Smooth muscle cell (in vitro differentiated cells): ENCODE data around the gene ZDHHC14. TPM values are rescaled to one million over a fixed set of nuclear protein-coding genes. Genes with fewer than 3 reads are reported as not detected.
"Not testable (repeated sequence)": the region's sequence is repeated elsewhere in the genome, so short reads cannot be mapped to it uniquely, and the experiment has no call there.

Source experiments
- DNase-seq: peaks from one replicate; lab custom pipeline; 2025; ENCODE audit not compliant: unreplicated experiment; lab: John Stamatoyannopoulos, UW
- H2AFZ ChIP-seq: fragments of 200-600 bp; sonication (generic); 2 replicates; pipeline ENCODE4 v1.6.0; 2016; ENCODE audit warnings: antibody characterized with exemption, low read depth, mild to moderate bottlenecking
- H3F3A ChIP-seq: fragments of 200-600 bp; sonication (generic); 2 replicates; pipeline ENCODE4 v1.6.0; 2017; ENCODE audit warnings: antibody characterized with exemption, low read depth
- H3K27ac ChIP-seq: fragments of 200-600 bp; sonication (generic); 2 replicates; pipeline ENCODE4 v1.5.1; 2016; ENCODE audit warnings: low read depth, mild to moderate bottlenecking
- H3K27me3 ChIP-seq: fragments of 200-600 bp; sonication (generic); 2 replicates; pipeline ENCODE4 v1.6.1; 2016; ENCODE audit warnings: low read depth, mild to moderate bottlenecking
- H3K36me3 ChIP-seq: fragments of 200-600 bp; sonication (generic); 2 replicates; pipeline ENCODE4 v1.5.1; 2016; ENCODE audit warnings: low read depth
- H3K4me1 ChIP-seq: fragments of 200-600 bp; sonication (generic); 2 replicates; pipeline ENCODE4 v1.5.1; 2016; ENCODE audit warnings: low read depth
- H3K4me2 ChIP-seq: fragments of 200-600 bp; sonication (generic); 2 replicates; pipeline ENCODE4 v1.6.0; 2016; ENCODE audit warnings: mild to moderate bottlenecking
- H3K4me3 ChIP-seq: fragments of 200-600 bp; sonication (generic); 2 replicates; pipeline ENCODE4 v1.5.1; 2016; ENCODE audit warnings: mild to moderate bottlenecking
- H3K79me2 ChIP-seq: fragments of 200-600 bp; sonication (generic); 2 replicates; pipeline ENCODE4 v1.6.0; 2016; ENCODE audit warnings: low read depth, mild to moderate bottlenecking
- H3K9ac ChIP-seq: fragments of 200-600 bp; sonication (generic); 2 replicates; pipeline ENCODE4 v1.6.0; 2016; ENCODE audit warnings: low read depth
- H3K9me3 ChIP-seq: fragments of 200-600 bp; sonication (generic); replicated peaks from 2 replicates; pipeline ENCODE4 v1.5.1; 2016; ENCODE audit warnings: low read depth
- H4K20me1 ChIP-seq: fragments of 200-600 bp; sonication (generic); 2 replicates; pipeline ENCODE4 v1.6.0; 2016; ENCODE audit warnings: low read depth
- CTCF ChIP-seq: fragments of 200-600 bp; sonication (generic); IDR thresholded peaks from 2 replicates; pipeline ENCODE4 v1.5.1; 2017; ENCODE audit warnings: borderline replicate concordance, mild to moderate bottlenecking, antibody characterized with exemption; ENCODE audit not compliant: insufficient read depth, poor library complexity, severe bottlenecking
- WGBS: methylation state at CpG from one replicate; pipeline ENCODE4 v1.1.7; 2016; ENCODE audit warnings: low lambda C conversion rate; 5-methylcytosine and 5-hydroxymethylcytosine counted together
- polyA plus RNA-seq: library from polyadenylated mRNA; unstranded; fragments of >200 nt; fragmentation: Nextera tagmentation; extraction: Ambion mirVana; gene quantifications from 2 replicates; pipeline ENCODE4 v1.2.1, GENCODE V29; 2016
- total RNA-seq: library from RNA; depleted of rRNA; stranded (reverse); fragments of >200 nt; gene quantifications from 2 replicates; pipeline ENCODE4 v1.2.3, GENCODE V29; 2014

ZDHHC14 gene
- total and polyA plus RNA-seq, 2 experiments from 2014 or later, result 1.3 to 1.6 TPM

GRCh38 chr6:157335829-157336228 is 45.2 kb upstream of the ZDHHC14 start:
- no peaks in the 10 kb centered on the region for H3K4me1 ChIP-seq
- no peak for DNase-seq
- peaks cover 8% of the 10 kb centered on the region for H3K27me3 ChIP-seq
- 70% methylated on average over 6 of the region's 6 CpGs for WGBS
- H3K4me2 ChIP-seq, result no peak overlapping the region
- no peaks in the 10 kb centered on the region for H3K9me3 ChIP-seq
- H3K27ac ChIP-seq, result no peak overlapping the region
- H3K4me3 ChIP-seq, result no peak overlapping the region
- H3K79me2 ChIP-seq, result no peaks in the 10 kb centered on the region
- H4K20me1 ChIP-seq, result no peaks in the 10 kb centered on the region
- no peak for TF ChIP-seq CTCF
- H3K36me3 ChIP-seq, result no peaks in the 10 kb centered on the region
- no peak overlapping the region for H3K9ac ChIP-seq
- no peaks in the 10 kb centered on the region for H3F3A ChIP-seq
- H2AFZ ChIP-seq, result no peak overlapping the region

GRCh38 chr6:157337276-157337675 is 43.7 kb upstream of the ZDHHC14 start:
- not testable (repeated sequence) for H3K4me3 ChIP-seq, H2AFZ ChIP-seq, H3K27me3 ChIP-seq, H3K4me2 ChIP-seq, H3K9ac ChIP-seq, H3K9me3 ChIP-seq, H4K20me1 ChIP-seq, H3F3A ChIP-seq, H3K36me3 ChIP-seq, DNase-seq, H3K4me1 ChIP-seq, H3K79me2 ChIP-seq, H3K27ac ChIP-seq
- 85% methylated on average over 3 of the region's 3 CpGs for WGBS

- Histone ChIP-seq H2AFZ (no peak overlapping the region), H3K79me2 (no peaks in the 10 kb centered on the region), H3K36me3 (no peaks in the 10 kb centered on the region), H3K9ac (no peak overlapping the region), H3K4me3 (no peak overlapping the region), H3K27ac (no peak overlapping the region), H3K4me1 (no peaks in the 10 kb centered on the region), H3K9me3 (no peaks in the 10 kb centered on the region), H3K27me3 (peaks cover 8% of the 10 kb centered on the region), H3F3A (no peaks in the 10 kb centered on the region), H3K4me2 (no peak overlapping the region), H4K20me1 (no peaks in the 10 kb centered on the region)
- DNase-seq, result no peak
- no peak for TF ChIP-seq CTCF
- WGBS, result 94% methylated on average over 2 of the region's 2 CpGs
Measured at GRCh38 chr6:157337751-157338150, 43.2 kb upstream of the ZDHHC14 start.

- no peak for DNase-seq
- H3K9me3 ChIP-seq, result no peaks in the 10 kb centered on the region
- no peak overlapping the region for H3K4me2 ChIP-seq
- no peak overlapping the region for H3K27ac ChIP-seq
- TF ChIP-seq CTCF, result no peak
- 65% methylated on average over 1 of the region's 1 CpG for WGBS
- no peaks in the 10 kb centered on the region for H3K79me2 ChIP-seq
- no peak overlapping the region for H3K4me3 ChIP-seq
- no peaks in the 10 kb centered on the region for H3K36me3 ChIP-seq
- no peaks in the 10 kb centered on the region for H3F3A ChIP-seq
- no peaks in the 10 kb centered on the region for H3K4me1 ChIP-seq
- H3K9ac ChIP-seq, result no peak overlapping the region
- H2AFZ ChIP-seq, result no peak overlapping the region
- no peaks in the 10 kb centered on the region for H4K20me1 ChIP-seq
- H3K27me3 ChIP-seq, result peaks cover 8% of the 10 kb centered on the region
Measured at GRCh38 chr6:157339432-157339831, 41.6 kb upstream of the ZDHHC14 start.
